GM18951 (cell line): ENCODE data around the gene GRIP1.

Experiments used
- POLR2A ChIP-seq: IDR thresholded peaks from 4 replicates; pipeline ENCODE4 v1.6.1; 2011; ENCODE audit warnings: mild to moderate bottlenecking; ENCODE audit not compliant: insufficient read length, insufficient read depth; ENCODE audit errors: extremely low read depth
- in situ Hi-C: fragments of 300-500 bp; cut with MboI; formaldehyde crosslinking; loops from one replicate; pipeline ENCODE4 v1.12.0; 2022; ENCODE audit warnings: low sequenced_read_pairs, mixed read lengths, inconsistent platforms; ENCODE audit not compliant: unreplicated experiment

GRIP1 gene

GRCh38 chr12:66453844-66454243, 225.0 kb downstream of the GRIP1 start:
- in situ Hi-C loops: no loop called here
- no peak for TF ChIP-seq POLR2A

- TF ChIP-seq POLR2A: no peak
- in situ Hi-C loops: no loop called here
Observed at GRCh38 chr12:66453120-66453519, 225.8 kb downstream of the GRIP1 start.

GRCh38 chr12:66449531-66449930, 229.3 kb downstream of the GRIP1 start:
- in situ Hi-C loops: no loop called here
- TF ChIP-seq POLR2A: no peak

- TF ChIP-seq POLR2A: no peak
- in situ Hi-C loops: no loop called here
Observed at GRCh38 chr12:66447643-66448042, 231.2 kb downstream of the GRIP1 start.

GRCh38 chr12:66446276-66446675, 232.6 kb downstream of the GRIP1 start:
- in situ Hi-C loops: no loop called here
- TF ChIP-seq POLR2A: no peak

GRCh38 chr12:66441905-66442559, 236.8 kb downstream of the GRIP1 start:
- no peak for TF ChIP-seq POLR2A
- in situ Hi-C loops: no loop called here

GRCh38 chr12:66438601-66439000, 240.3 kb downstream of the GRIP1 start:
- in situ Hi-C loops: no loop called here
- no peak for TF ChIP-seq POLR2A

GRCh38 chr12:66430106-66430505, 248.8 kb downstream of the GRIP1 start:
- TF ChIP-seq POLR2A: no peak

GRCh38 chr12:66428870-66429269, 250.0 kb downstream of the GRIP1 start:
- in situ Hi-C loops: no loop called here
- TF ChIP-seq POLR2A: no peak

More at GRCh38 chr12:66430106-66430505, 248.8 kb downstream of the GRIP1 start:
- in situ Hi-C loops: no loop called here

GRCh38 chr12:66428261-66428660, 250.6 kb downstream of the GRIP1 start:
- in situ Hi-C loops: no loop called here
- no peak for TF ChIP-seq POLR2A

- TF ChIP-seq POLR2A: no peak
- in situ Hi-C loops: no loop called here
Observed at GRCh38 chr12:66426696-66427095, 252.2 kb downstream of the GRIP1 start.

GRCh38 chr12:66423266-66423665, 255.6 kb downstream of the GRIP1 start:
- no peak for TF ChIP-seq POLR2A
- in situ Hi-C loops: loop anchor here (25.0 kb wide), 3 partner anchors 286 to 1111 kb away; partner anchors contain the start of gene LLPH

- in situ Hi-C loops: loop anchor here (25.0 kb wide), 3 partner anchors 282 to 1107 kb away; partner anchors contain the start of gene LLPH
- TF ChIP-seq POLR2A: no peak
Observed at GRCh38 chr12:66418908-66419307, 260.0 kb downstream of the GRIP1 start.

- in situ Hi-C loops: loop anchor here (25.0 kb wide), 3 partner anchors 280 to 1105 kb away; partner anchors contain the start of gene LLPH
Observed at GRCh38 chr12:66417217-66417616, 261.7 kb downstream of the GRIP1 start.

More at GRCh38 chr12:66417217-66417616, 261.7 kb downstream of the GRIP1 start:
- no peak for TF ChIP-seq POLR2A
